ENCODE results near the gene SETD6. TPM values are rescaled to one million over a fixed set of nuclear protein-coding genes. Genes with fewer than 3 reads are reported as not detected.

Gene SETD6
- total RNA-seq, 3 donors from 2014 or later (not counting 1 experiment from before 2014, with no cell fraction given), result 20.3 to 34.5 (median 21.3) TPM

DNA sequence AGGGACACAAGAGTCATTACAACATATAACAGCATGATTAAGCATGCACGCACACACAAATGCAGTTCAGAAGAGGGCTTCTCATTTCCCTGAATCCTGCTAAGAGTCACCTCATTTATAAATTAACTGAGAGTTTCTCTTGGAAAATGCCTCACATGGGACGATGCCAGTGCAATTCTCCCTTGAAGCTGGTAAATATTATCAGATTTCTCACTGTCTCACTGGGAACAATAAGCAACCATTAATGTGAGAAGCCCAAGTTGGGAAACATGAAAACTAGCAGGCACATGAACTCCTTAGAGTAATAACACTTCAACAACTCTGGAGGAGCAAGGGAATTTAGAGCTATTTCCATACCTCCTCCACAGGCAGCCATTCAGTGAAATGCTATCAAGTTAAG, 26.4 kb downstream of the SETD6 start:
- H3K27me3 Mint-ChIP-seq (ENCODE audit: low read depth in 2 of 2), result no peaks in the 10 kb centered on the region
- 100% methylated on average over 2 of the region's 2 CpGs for WGBS (ENCODE audit: insufficient coverage)
- H3K4me3 ChIP-seq (ENCODE audit: low read length), result no peak overlapping the region
- H3K4me1 Mint-ChIP-seq, result peaks cover 17 to 26% of the 10 kb centered on the region in 2 donors
- peak overlapping the region in 1 of 2 donors; percentile 63 for H3K27ac Mint-ChIP-seq
- TF ChIP-seq, protein P1, sequence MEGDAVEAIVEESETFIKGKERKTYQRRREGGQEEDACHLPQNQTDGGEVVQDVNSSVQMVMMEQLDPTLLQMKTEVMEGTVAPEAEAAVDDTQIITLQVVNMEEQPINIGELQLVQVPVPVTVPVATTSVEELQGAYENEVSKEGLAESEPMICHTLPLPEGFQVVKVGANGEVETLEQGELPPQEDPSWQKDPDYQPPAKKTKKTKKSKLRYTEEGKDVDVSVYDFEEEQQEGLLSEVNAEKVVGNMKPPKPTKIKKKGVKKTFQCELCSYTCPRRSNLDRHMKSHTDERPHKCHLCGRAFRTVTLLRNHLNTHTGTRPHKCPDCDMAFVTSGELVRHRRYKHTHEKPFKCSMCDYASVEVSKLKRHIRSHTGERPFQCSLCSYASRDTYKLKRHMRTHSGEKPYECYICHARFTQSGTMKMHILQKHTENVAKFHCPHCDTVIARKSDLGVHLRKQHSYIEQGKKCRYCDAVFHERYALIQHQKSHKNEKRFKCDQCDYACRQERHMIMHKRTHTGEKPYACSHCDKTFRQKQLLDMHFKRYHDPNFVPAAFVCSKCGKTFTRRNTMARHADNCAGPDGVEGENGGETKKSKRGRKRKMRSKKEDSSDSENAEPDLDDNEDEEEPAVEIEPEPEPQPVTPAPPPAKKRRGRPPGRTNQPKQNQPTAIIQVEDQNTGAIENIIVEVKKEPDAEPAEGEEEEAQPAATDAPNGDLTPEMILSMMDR (IDR thresholded peaks at IDR 0.05), result no peak
- no peaks in the 10 kb centered on the region for H3K9me3 ChIP-seq (ENCODE audit: control insufficient read depth, insufficient read depth, low read length)
- H3K4me1 ChIP-seq (ENCODE audit: control insufficient read depth, insufficient read depth, low read length), result no peaks in the 10 kb centered on the region
- no peaks in the 10 kb centered on the region for H3K27me3 ChIP-seq (ENCODE audit: control insufficient read depth, insufficient read depth, low read length)
- peaks cover 52% of the 10 kb centered on the region for H3K36me3 Mint-ChIP-seq
- intact Hi-C loops (cut with micrococcal nuclease), result no loop called here
- ATAC-seq (no peak), DNase-seq (no peak)
- H3K4me3 Mint-ChIP-seq, result no peak overlapping the region
- peaks cover 97% of the 10 kb centered on the region for H3K36me3 ChIP-seq (ENCODE audit: control insufficient read depth, insufficient read depth, low read length)
- H3K9me3 Mint-ChIP-seq, result no peaks in the 10 kb centered on the region
- no peak overlapping the region for H3K27ac ChIP-seq (ENCODE audit: low read length)

DNA sequence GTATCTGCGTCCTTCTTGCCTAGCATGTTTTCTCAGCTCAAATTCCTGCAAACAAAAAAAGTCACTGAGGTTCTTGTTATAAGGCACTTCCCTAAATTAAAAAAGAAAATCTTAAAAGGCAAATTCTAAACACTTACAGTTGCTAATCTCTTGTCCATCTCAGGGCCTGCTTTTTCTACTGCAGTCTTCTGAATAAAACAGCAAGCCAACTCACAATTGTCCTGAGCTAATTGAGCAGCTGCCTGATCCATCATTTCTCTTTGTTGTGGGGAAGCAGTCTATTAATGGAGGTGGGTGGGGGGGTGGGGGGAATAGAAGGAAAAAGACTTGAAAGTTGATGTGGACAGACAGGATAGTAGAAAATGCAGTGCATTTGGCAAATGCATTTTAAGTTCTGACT, 27.0 kb downstream of the SETD6 start:
- peaks cover 16 to 25% of the 10 kb centered on the region in 2 donors for H3K4me1 Mint-ChIP-seq
- H3K4me3 Mint-ChIP-seq, result no peak overlapping the region
- intact Hi-C loops (cut with micrococcal nuclease), result no loop called here

DNA sequence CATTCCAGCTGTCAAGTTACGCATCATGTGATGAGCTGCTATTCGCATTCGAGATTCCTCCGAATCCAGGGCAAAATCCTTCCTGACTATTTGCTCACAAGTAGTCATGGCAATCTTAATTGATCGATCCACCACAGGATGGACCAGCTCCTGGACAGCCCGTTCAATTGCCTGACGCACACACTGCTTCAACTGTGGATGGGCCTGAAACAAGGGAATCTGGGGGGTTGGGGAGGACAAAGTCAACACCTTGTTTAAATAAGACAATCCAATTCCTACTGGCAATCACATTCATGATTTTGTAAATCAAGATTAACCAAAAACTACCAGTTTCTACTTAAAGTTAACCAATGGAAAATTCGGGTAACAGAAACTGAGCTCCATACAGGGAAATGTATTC, 28.4 kb downstream of the SETD6 start:
- no peak overlapping the region for H3K27ac Mint-ChIP-seq

More for the DNA sequence above, 27.0 kb downstream of the SETD6 start:
- WGBS (ENCODE audit: insufficient coverage), result 88% methylated on average over 1 of the region's 1 CpG
- no peak for ATAC-seq
- no peaks in the 10 kb centered on the region for H3K4me1 ChIP-seq (ENCODE audit: control insufficient read depth, insufficient read depth, low read length)
- TF ChIP-seq, protein P1 (IDR thresholded peaks at IDR 0.05), result no peak
- H3K9me3 Mint-ChIP-seq, result no peaks in the 10 kb centered on the region
- H3K27me3 Mint-ChIP-seq (ENCODE audit: low read depth in 2 of 2), result no peaks in the 10 kb centered on the region
- DNase-seq, result no peak
- H3K27ac ChIP-seq (ENCODE audit: low read length), result no peak overlapping the region
- no peak overlapping the region for H3K4me3 ChIP-seq (ENCODE audit: low read length)
- H3K36me3 ChIP-seq (ENCODE audit: control insufficient read depth, insufficient read depth, low read length), result peaks cover 97% of the 10 kb centered on the region
- H3K27me3 ChIP-seq (ENCODE audit: control insufficient read depth, insufficient read depth, low read length), result no peaks in the 10 kb centered on the region
- H3K27ac Mint-ChIP-seq, result peak overlapping the region in 1 of 2 donors; percentile 63
- no peaks in the 10 kb centered on the region for H3K9me3 ChIP-seq (ENCODE audit: control insufficient read depth, insufficient read depth, low read length)
- peaks cover 50% of the 10 kb centered on the region for H3K36me3 Mint-ChIP-seq

More for the DNA sequence above, 28.4 kb downstream of the SETD6 start:
- Mint-ChIP-seq H3K4me3 (no peak overlapping the region), H3K36me3 (peaks cover 37% of the 10 kb centered on the region), H3K27me3 (ENCODE audit: low read depth in 2 of 2) (no peaks in the 10 kb centered on the region), H3K4me1 (peaks cover 8 to 21% of the 10 kb centered on the region in 2 donors), H3K9me3 (no peaks in the 10 kb centered on the region)
- intact Hi-C loops (cut with micrococcal nuclease), result no loop called here
- TF ChIP-seq, protein P1 (IDR thresholded peaks at IDR 0.05), result no peak
- no peak overlapping the region for H3K27ac ChIP-seq (ENCODE audit: low read length)
- no peaks in the 10 kb centered on the region for H3K4me1 ChIP-seq (ENCODE audit: control insufficient read depth, insufficient read depth, low read length)
- ATAC-seq (no peak), DNase-seq (no peak)
- no peaks in the 10 kb centered on the region for H3K27me3 ChIP-seq (ENCODE audit: control insufficient read depth, insufficient read depth, low read length)
- peaks cover 97% of the 10 kb centered on the region for H3K36me3 ChIP-seq (ENCODE audit: control insufficient read depth, insufficient read depth, low read length)
- WGBS (ENCODE audit: insufficient coverage), result over 99% methylated on average over 7 of the region's 8 CpGs
- no peaks in the 10 kb centered on the region for H3K9me3 ChIP-seq (ENCODE audit: control insufficient read depth, insufficient read depth, low read length)
- H3K4me3 ChIP-seq (ENCODE audit: low read length), result no peak overlapping the region

Measured in natural killer cell (primary cell).